Measurements from ENCODE around the gene ADK.

ADK gene

GRCh38 chr10:74612195-74612594, 461.2 kb downstream of the ADK start:
- no peak for DNase-seq (ENCODE audit: low read depth)

- no peak for DNase-seq (ENCODE audit: low read depth)
Observed at GRCh38 chr10:74620626-74621025, 469.6 kb downstream of the ADK start.

GRCh38 chr10:74623786-74624185, 472.8 kb downstream of the ADK start:
- no peak for DNase-seq (ENCODE audit: low read depth)

- no peak for DNase-seq (ENCODE audit: low read depth)
Observed at GRCh38 chr10:74624501-74624900, 473.5 kb downstream of the ADK start.

DNA sequence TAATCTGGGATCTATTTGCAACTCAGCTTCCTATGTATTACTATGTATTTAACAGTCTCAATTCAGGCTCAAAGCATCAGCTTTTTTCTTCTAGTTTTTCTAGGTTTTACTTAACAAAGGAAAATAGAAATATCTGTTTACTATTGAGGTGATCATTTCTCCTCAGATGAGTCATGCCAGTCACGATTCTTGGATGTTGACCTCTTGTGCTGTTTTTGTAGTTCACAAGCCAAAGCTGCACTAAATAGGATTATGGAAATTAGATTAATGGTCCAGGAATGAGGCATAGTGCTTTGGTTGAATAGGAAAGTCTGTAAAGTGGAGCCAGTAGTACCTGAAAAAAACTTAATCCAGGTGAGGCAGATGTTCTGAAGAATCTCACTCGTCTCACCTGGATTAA, 477.1 kb downstream of the ADK start:
- no peak for DNase-seq (ENCODE audit: low read depth)

DNA sequence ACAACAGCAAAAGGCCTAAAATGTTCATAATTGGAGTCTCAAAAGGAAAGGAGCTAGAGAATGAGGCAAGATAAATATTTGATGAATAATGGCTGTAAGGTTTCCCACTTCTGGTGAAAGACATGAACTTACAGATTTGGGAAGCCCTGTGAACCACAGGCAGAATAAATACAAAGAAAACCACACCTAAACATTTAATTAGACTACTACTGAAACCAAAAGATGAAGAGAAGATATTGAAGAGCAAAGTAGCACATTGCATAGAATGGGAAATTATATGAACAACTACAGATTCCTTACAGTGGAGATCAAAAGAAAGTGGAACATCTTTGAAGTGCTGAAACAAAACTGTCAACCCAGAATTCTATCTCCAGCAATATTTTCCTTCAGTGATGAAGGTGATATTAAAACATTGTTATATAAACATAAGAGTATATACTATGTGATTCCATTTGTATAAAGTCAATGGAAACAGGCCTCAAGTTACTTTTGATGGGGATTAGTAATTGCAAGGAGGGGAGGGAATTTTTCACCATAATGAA, 484.0 kb downstream of the ADK start:
- DNase-seq (ENCODE audit: low read depth): no peak

DNA sequence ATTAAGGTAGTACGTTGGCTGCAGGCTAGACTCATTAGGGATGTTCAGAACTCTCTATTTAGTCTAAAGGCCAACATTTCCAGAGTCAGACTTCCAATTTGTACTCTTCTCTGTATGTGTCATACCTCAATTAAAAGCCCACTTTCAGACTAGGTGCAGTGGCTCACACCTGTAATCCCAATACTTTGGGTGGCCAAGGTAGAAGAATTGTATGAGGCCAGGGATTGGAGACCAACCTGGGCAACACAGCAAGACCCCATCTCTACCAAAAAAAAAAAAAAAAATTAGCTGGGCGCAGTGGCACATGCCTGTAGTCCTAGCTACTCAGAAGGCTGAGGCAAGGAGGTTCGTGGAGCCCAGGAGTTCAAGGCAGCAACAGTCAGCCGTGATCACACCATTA, 484.6 kb downstream of the ADK start:
- DNase-seq (ENCODE audit: low read depth): no peak

DNA sequence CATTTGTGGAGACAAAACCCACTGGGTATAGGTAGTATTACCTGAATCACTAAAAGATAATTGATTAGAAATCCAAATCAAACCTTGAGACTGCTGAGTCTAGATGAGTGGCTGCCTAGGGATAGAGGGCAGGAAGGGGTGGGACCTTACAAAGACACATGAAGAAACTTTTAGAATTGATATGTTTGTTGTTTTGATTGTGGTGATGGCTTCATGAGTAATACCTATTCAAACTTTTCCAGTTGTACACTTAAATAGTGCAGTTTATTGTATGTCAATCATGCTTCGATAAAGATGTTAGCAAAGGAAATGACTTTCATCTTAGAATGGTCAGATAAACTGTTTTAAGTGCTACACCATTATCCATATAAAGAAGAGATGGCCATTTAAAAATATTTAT, 486.7 kb downstream of the ADK start:
- DNase-seq (ENCODE audit: low read depth): no peak

DNA sequence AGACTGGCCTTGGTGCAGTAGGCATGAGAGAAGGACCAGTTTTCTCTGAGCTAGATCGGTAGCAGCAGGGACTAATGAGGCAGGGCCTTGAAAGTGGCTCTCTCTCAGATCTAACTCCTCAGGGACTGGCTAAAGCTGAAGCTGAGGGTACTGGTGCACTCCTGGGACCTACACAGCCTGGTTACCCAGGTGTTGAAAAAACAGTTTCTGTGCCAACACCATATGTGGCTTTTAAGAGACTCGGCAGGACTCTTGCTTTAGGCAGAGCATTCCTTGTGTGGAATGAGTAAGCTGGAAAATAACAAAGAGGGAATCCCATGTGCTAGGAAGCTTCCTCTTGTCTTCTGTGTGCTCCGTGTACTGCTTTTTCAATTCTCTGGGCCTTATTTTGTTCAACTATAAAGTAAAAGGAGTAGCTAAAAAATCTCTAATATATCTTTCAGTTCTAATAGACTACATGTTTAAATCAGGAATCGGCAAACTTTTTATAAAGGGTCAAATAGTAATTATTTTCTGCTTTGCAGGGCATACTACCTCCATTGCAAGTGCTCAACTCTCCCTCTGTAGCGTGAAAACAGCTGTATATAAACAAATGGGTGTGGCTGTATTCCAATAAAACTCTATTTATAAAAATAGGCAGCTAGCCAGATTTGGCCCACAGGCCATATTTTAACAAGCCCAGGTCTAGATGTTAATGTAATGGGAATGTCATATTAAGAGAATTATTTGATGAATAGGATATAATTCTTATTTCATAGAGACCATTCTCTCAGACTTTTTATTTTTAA, 489.3 kb downstream of the ADK start:
- no peak for DNase-seq (ENCODE audit: low read depth)

DNA sequence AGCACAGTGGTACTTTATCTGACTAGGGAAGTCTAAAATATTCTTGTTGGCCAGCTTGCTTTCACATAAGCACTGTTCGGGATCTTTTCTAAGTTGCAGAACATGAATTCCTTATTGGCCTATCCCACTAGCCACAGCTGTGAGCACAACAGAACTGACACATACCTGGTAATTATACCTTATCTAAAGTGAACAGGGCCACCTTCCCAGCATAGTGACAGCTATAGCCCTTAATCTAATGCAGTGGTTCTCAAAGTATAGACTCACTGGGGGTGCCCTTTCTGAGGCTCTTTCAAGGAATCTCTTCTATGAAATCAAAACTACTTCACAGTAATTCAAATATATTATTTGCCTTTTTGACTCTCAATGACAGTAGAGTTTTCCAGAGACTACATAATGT, 490.6 kb downstream of the ADK start:
- no peak for DNase-seq (ENCODE audit: low read depth)

- DNase-seq (ENCODE audit: low read depth): no peak
Observed at GRCh38 chr10:74642901-74643595, 492.0 kb downstream of the ADK start.

GRCh38 chr10:74643596-74643975, 492.6 kb downstream of the ADK start:
- no peak for DNase-seq (ENCODE audit: low read depth)

DNA sequence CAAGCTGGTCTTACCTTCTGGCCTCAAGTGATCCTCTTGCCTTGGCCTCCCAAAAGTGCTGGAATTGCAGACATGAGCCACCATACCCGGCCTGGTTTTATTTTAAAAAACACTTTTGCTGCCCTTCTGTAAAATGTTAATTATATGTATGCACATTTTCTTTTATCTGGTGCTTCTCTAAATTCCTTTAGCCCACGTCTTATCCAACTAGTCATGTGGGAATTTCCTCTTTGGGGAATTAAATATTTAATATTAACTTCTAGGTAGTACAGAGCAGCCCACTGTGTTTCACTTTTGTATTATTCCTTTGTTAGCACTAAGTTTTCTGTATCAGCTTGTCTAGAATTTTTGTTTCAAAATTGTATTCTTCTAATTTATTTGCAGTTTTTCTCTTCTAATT, 493.7 kb downstream of the ADK start:
- DNase-seq (ENCODE audit: low read depth): no peak

DNA sequence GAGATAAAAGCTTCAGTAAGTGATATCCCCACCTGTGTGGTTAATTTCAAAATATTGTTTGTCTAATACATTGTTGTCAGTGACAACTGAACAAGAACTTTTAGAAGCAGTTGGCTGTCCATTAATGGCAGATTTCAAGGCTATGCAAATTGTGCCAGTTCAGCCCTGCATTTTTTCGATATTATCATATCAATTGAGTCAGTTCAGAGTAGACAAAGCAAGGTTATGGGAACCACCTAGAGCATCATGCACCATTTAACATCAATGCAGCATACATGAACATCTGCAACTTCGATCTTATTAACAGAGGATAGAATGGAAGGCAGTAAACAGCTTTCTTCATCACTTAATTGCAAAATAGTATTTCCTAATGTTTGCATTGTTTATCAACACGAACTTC, 494.7 kb downstream of the ADK start:
- no peak for DNase-seq (ENCODE audit: low read depth)

GRCh38 chr10:74650613-74651012, 499.6 kb downstream of the ADK start:
- DNase-seq (ENCODE audit: low read depth): no peak

DNA sequence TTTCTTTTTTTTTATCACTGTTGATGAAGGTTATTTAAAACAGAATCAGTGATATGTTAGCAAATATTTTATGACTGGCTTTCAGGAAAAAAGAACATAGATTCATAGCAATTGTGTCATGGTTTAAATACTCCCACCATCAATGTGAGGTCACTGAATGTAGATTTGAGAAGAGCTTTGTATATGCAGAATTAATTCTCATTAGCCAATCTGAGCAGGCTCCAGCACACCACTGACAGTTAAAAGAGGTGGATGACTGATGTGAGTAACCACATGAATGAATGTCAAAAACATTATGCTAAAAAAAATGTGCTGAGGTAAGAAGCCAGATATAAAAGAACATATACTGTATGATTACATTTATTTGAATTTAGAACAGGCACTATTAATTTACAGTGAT, 500.5 kb downstream of the ADK start:
- DNase-seq (ENCODE audit: low read depth): no peak

- no peak for DNase-seq (ENCODE audit: low read depth)
Observed at GRCh38 chr10:74652664-74653063, 501.6 kb downstream of the ADK start.

- DNase-seq (ENCODE audit: low read depth): no peak
Observed at GRCh38 chr10:74658511-74658910, 507.5 kb downstream of the ADK start.

GRCh38 chr10:74662635-74663034, 511.6 kb downstream of the ADK start:
- DNase-seq (ENCODE audit: low read depth): no peak

- no peak for DNase-seq (ENCODE audit: low read depth)
Observed at GRCh38 chr10:74669210-74669609, 518.2 kb downstream of the ADK start.

GRCh38 chr10:74671716-74672115, 520.7 kb downstream of the ADK start:
- DNase-seq (ENCODE audit: low read depth): no peak

GRCh38 chr10:74672430-74673165, 521.6 kb downstream of the ADK start:
- DNase-seq (ENCODE audit: low read depth): no peak

DNA sequence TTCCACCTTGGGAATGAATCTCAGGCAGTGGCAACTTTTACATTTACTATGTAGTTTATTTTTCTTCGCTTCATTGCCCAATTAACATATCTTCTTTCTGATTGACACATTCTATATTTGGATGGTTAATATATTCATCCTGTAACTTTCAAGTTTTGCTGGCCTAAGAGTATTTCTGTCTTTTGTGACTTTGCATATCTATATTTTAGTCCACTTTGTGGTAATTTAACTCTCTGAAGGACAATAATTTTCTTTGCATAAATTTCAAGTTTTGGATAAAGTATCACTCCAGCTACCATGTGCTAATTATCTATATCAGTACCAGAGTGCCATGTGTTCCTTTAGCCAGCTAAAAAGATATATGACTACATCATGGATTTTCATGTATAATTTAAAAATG, 523.9 kb downstream of the ADK start:
- DNase-seq (ENCODE audit: low read depth): no peak
